Measurements from ENCODE around the gene SPOPL.

DNA sequence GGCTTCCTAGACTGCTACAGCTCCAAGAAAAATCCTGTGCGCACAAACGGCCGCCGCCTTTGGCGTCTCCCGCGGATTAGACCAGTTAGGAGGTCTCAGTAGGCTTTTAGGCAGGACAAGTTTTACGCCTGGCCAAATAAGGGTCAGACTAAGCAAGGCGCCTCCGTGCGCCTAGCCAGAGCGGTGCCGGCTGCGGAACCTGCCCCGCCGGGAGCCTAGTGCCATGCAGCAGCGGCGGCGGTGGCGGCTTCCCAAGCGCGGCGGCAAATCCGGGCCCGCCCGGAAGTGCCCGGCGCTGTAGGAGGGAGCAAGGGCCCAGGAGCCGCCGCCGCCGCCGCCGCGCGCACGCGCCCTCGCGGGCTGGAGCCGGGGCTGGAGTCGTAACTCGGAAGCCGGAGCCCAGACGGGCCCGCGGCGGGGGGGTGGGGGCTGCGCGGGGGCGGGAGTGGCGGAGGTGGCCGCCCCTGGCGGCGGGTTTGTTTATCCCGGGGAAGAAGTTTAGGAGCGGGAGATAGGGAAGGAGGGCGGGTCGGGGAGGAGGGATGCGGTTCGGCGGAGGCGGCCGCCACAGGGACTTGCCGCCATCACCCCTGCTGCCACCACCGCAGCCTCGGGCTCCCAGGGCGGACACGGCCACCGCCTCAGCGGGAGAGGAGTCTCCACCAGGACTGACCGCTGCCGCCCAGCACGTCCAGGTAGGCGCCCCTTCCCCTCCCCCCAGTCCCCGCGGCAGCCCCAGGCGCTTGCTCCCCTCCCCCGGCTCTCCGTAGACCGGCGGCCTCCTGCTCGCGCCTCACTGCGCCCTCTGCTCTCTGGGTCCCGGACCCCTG lies at the start of gene SPOPL:
- TF ChIP-seq, protein P1, sequence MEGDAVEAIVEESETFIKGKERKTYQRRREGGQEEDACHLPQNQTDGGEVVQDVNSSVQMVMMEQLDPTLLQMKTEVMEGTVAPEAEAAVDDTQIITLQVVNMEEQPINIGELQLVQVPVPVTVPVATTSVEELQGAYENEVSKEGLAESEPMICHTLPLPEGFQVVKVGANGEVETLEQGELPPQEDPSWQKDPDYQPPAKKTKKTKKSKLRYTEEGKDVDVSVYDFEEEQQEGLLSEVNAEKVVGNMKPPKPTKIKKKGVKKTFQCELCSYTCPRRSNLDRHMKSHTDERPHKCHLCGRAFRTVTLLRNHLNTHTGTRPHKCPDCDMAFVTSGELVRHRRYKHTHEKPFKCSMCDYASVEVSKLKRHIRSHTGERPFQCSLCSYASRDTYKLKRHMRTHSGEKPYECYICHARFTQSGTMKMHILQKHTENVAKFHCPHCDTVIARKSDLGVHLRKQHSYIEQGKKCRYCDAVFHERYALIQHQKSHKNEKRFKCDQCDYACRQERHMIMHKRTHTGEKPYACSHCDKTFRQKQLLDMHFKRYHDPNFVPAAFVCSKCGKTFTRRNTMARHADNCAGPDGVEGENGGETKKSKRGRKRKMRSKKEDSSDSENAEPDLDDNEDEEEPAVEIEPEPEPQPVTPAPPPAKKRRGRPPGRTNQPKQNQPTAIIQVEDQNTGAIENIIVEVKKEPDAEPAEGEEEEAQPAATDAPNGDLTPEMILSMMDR (IDR thresholded peaks at IDR 0.05), result peak; percentile 47
- no peak for TF ChIP-seq EZH2 (IDR thresholded peaks at IDR 0.05; ENCODE audit: borderline replicate concordance, insufficient read depth, low read depth, low read length, poor library complexity, severe bottlenecking)

Measured in B cell (primary cell).